ENCODE results near the gene TMEM132D.

The TMEM132D gene

DNA sequence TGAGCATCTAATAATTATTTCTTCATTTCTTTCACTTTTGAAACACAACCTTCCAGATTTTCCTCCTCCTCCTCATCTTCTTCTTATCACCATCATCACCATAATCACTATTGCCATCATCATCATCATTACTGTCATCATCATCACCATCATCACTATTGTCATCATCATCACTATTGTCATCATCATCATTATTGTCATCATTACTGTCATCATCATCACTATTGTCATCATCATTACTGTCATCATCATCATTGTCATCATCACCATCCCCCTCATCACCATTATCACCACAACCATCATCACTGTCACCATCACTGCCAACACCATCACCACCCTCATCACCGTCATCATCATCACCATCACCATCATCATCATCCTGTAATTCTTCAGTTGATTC, 400.0 kb downstream of the TMEM132D start:
- Histone ChIP-seq H3K9ac (ENCODE audit: low read depth, low read length) (no peak overlapping the region), H3K36me3 (ENCODE audit: control insufficient read depth, insufficient read depth, low read length) (no peaks in the 10 kb centered on the region), H3K4me3 (ENCODE audit: low read depth, low read length) (no peak overlapping the region), H3K27me3 (ENCODE audit: control insufficient read depth, insufficient read depth, low read length) (no peaks in the 10 kb centered on the region), H3K9me3 (ENCODE audit: control insufficient read depth, insufficient read depth, low read length) (no peaks in the 10 kb centered on the region), H3K4me1 (ENCODE audit: control insufficient read depth, insufficient read depth, low read length) (no peaks in the 10 kb centered on the region)

DNA sequence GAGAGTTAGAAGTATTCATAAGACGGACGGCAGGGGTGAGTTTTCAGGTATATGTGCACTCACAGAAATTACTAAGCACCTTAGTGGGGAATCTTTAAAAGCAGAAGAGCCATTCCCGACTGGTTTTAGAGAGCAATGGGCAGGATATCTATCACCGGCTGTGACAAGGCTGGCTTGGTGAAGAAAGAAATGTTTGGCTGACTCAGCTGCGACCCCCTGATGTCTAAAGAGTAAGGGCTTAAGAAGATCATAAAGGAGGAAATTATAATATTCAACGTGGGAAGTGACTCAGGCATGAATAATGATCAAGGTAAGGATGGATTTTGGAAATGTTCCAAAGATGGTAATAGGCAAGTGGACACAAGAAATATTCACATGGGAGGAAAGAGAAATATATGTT, 407.6 kb downstream of the TMEM132D start:
- Histone ChIP-seq H3K4me1 (ENCODE audit: control insufficient read depth, insufficient read depth, low read length) (peaks cover 3% of the 10 kb centered on the region), H3K4me3 (ENCODE audit: low read depth, low read length) (no peak overlapping the region), H3K27me3 (ENCODE audit: control insufficient read depth, insufficient read depth, low read length) (no peaks in the 10 kb centered on the region), H3K36me3 (ENCODE audit: control insufficient read depth, insufficient read depth, low read length) (no peaks in the 10 kb centered on the region), H3K9ac (ENCODE audit: low read depth, low read length) (no peak overlapping the region), H3K9me3 (ENCODE audit: control insufficient read depth, insufficient read depth, low read length) (no peaks in the 10 kb centered on the region)

DNA sequence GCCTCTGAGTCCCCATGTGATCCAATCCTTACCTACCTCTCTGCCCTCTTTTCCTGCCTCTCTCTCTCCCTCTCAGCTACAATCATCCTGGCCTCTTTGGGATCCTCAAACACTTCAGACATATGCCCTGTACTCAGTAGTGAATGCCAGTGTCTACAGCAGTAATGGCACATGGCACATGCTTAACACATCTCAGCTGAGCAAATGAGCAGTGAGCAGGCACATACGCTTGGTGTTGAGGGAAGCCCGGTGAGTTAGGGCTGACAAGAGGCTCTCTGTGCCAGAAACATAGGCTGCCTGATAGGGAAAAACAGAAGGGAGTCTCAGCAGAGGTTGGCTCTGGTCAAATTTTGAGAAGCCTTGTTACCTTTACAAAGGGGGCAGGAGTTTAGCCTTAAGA, 409.1 kb downstream of the TMEM132D start:
- no peaks in the 10 kb centered on the region for H3K27me3 ChIP-seq (ENCODE audit: control insufficient read depth, insufficient read depth, low read length)

DNA sequence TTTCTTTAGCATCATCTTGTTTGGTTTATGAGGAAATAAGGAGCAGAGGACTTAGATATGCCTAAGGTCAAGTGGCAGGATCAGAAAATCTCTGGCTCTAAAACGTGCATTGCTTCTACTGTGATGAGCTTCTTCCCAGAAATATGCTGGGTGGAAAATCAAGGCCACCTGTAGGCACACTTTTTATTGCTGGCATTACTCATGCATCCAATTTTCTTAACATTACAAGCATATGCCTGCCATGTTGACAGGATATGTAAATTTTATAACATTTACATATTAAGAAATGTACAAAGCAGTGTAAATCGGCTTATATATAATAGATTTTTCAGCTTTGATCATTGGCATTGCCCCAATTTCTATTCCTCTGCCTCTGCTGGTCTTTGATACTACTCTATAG, 409.6 kb downstream of the TMEM132D start:
- no peaks in the 10 kb centered on the region for H3K36me3 ChIP-seq (ENCODE audit: control insufficient read depth, insufficient read depth, low read length)
- H3K9ac ChIP-seq (ENCODE audit: low read depth, low read length), result no peak overlapping the region
- H3K4me1 ChIP-seq (ENCODE audit: control insufficient read depth, insufficient read depth, low read length), result peaks cover 3% of the 10 kb centered on the region
- no peaks in the 10 kb centered on the region for H3K27me3 ChIP-seq (ENCODE audit: control insufficient read depth, insufficient read depth, low read length)
- H3K4me3 ChIP-seq (ENCODE audit: low read depth, low read length), result no peak overlapping the region
- H3K9me3 ChIP-seq (ENCODE audit: control insufficient read depth, insufficient read depth, low read length), result no peaks in the 10 kb centered on the region

More for the DNA sequence above, 409.1 kb downstream of the TMEM132D start:
- Histone ChIP-seq H3K4me3 (ENCODE audit: low read depth, low read length) (no peak overlapping the region), H3K9me3 (ENCODE audit: control insufficient read depth, insufficient read depth, low read length) (no peaks in the 10 kb centered on the region), H3K36me3 (ENCODE audit: control insufficient read depth, insufficient read depth, low read length) (no peaks in the 10 kb centered on the region), H3K9ac (ENCODE audit: low read depth, low read length) (no peak overlapping the region), H3K4me1 (ENCODE audit: control insufficient read depth, insufficient read depth, low read length) (peaks cover 3% of the 10 kb centered on the region)

DNA sequence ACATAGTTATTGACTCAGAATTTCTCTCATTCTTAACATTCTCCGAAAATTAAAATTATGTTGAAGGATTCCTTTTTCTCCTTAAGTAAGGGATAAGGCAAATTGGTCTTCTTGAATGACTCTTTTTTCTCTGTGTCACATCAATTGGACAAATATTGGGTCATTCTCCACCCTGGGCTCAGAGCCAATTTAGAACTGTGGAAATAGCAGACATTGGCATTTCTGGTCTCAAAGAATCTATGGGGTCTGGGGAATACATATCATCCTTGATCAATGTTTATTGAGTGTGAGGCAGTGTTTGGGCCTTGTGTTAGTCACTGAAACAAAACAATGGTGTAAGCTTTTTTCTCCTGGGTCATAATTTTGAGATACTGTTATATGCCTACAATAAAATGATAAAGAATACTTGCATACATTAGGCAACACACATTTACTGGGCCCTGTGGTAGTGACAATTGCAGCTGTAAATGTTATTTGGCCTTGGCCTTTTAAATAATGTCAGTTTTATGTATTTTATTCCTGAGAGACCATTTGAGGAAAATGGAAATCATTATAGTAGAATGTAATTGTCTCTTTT, 414.6 kb downstream of the TMEM132D start:
- H3K9me3 ChIP-seq (ENCODE audit: control insufficient read depth, insufficient read depth, low read length), result no peaks in the 10 kb centered on the region
- H3K9ac ChIP-seq (ENCODE audit: low read depth, low read length), result no peak overlapping the region
- no peaks in the 10 kb centered on the region for H3K27me3 ChIP-seq (ENCODE audit: control insufficient read depth, insufficient read depth, low read length)
- H3K36me3 ChIP-seq (ENCODE audit: control insufficient read depth, insufficient read depth, low read length), result no peaks in the 10 kb centered on the region
- no peak overlapping the region for H3K4me3 ChIP-seq (ENCODE audit: low read depth, low read length)
- no peaks in the 10 kb centered on the region for H3K4me1 ChIP-seq (ENCODE audit: control insufficient read depth, insufficient read depth, low read length)

DNA sequence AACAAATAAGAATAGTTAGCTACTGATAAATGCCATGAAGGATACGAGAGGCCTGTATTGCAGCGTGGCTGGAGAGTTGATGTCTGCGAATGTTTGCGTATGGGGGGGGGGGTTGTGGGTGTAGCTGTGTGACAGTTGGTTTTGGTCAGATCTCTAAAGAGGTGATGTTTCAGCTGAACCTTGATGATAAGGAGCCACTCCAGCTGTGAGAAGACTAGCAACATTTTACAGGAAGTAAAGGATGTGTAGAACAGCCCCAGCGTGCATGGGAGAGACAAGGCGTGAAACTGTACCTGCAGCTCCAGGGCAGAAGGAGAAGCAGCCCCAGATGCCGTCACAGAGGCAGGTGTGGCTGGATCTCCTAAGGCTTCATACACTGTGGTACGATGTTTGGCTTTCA, 416.9 kb downstream of the TMEM132D start:
- no peak overlapping the region for H3K4me3 ChIP-seq (ENCODE audit: low read depth, low read length)
- no peaks in the 10 kb centered on the region for H3K36me3 ChIP-seq (ENCODE audit: control insufficient read depth, insufficient read depth, low read length)
- H3K27me3 ChIP-seq (ENCODE audit: control insufficient read depth, insufficient read depth, low read length), result no peaks in the 10 kb centered on the region
- no peak overlapping the region for H3K9ac ChIP-seq (ENCODE audit: low read depth, low read length)
- no peaks in the 10 kb centered on the region for H3K9me3 ChIP-seq (ENCODE audit: control insufficient read depth, insufficient read depth, low read length)
- no peaks in the 10 kb centered on the region for H3K4me1 ChIP-seq (ENCODE audit: control insufficient read depth, insufficient read depth, low read length)

DNA sequence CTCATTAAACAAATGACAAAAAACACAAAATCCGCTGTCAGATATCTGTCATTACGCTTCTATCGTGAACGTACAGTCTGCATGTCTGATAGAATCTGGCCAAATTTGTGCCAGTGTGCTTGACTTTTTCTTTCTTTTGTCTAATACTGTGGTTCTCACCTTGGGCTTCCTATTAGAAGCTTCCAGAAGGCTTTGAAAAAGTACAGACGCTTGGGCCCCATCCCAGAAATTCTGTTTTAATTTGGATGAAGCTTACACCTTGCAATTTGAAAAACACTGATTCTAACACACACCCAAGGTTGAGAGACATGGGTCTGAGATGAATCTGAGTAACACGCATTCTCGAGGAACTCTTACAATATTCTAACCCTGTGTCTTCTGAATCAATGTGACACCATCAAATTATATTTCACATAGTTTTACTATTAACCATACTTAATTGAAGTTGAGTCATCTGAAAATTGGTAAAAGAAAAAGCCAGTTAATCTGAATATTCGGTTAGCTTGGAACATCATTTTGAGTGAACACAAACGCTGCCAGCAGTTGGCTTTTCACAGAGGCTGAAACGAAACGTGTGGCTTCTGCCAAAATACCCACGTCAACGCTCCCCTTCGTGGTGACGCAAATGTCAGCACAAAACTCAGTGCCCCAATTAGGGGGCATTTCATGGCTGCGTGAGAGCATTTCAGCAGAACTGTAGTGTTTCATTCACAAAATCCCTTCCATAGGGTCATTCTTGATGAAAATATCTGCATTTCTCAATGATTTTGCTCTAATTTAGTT, 420.5 kb downstream of the TMEM132D start:
- Histone ChIP-seq H3K4me1 (ENCODE audit: control insufficient read depth, insufficient read depth, low read length) (no peaks in the 10 kb centered on the region), H3K9ac (ENCODE audit: low read depth, low read length) (no peak overlapping the region), H3K27me3 (ENCODE audit: control insufficient read depth, insufficient read depth, low read length) (no peaks in the 10 kb centered on the region), H3K9me3 (ENCODE audit: control insufficient read depth, insufficient read depth, low read length) (no peaks in the 10 kb centered on the region), H3K36me3 (ENCODE audit: control insufficient read depth, insufficient read depth, low read length) (no peaks in the 10 kb centered on the region), H3K4me3 (ENCODE audit: low read depth, low read length) (no peak overlapping the region)

DNA sequence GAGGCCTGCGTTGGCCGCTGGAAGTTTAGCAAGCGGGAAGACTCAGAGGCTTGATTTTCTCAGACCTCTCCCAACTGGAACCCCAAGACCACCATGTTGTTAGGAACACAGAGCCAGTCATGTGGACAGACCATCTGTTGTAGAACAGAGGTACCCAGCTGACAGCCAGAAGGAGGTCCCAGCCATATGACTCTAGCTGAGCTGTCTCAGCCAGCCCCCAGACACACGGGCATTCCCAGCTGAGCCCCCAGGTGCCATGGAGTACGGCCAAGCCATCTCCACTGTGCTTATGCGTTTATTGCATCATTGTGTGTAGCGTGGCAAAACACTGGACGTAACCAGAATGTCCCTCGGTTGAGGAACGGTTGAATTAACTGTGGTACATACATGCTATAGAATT, 421.9 kb downstream of the TMEM132D start:
- Histone ChIP-seq H3K36me3 (ENCODE audit: control insufficient read depth, insufficient read depth, low read length) (no peaks in the 10 kb centered on the region), H3K4me1 (ENCODE audit: control insufficient read depth, insufficient read depth, low read length) (no peaks in the 10 kb centered on the region), H3K9me3 (ENCODE audit: control insufficient read depth, insufficient read depth, low read length) (no peaks in the 10 kb centered on the region), H3K27me3 (ENCODE audit: control insufficient read depth, insufficient read depth, low read length) (no peaks in the 10 kb centered on the region), H3K9ac (ENCODE audit: low read depth, low read length) (no peak overlapping the region), H3K4me3 (ENCODE audit: low read depth, low read length) (no peak overlapping the region)

DNA sequence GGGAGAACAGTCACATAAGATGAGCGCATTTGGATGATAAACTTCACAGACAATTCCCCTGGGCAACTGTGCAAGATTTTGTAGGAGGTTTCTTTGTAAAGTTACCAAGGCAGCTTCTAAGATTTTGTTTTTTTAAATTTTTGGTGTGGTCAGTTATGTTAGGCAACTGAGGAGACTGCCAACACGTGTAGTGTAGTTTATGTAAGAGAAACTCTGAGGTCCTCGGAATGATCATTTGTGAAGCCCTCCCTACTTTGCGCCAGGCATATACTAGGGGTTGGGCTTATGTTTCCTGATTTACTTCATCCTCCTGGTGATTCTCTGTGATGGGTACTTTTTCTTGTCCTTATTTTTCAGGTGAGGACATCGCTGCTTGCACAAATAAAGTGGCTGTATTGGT, 433.6 kb downstream of the TMEM132D start:
- Histone ChIP-seq H3K9ac (ENCODE audit: low read depth, low read length) (no peak overlapping the region), H3K4me3 (ENCODE audit: low read depth, low read length) (no peak overlapping the region), H3K36me3 (ENCODE audit: control insufficient read depth, insufficient read depth, low read length) (no peaks in the 10 kb centered on the region)

DNA sequence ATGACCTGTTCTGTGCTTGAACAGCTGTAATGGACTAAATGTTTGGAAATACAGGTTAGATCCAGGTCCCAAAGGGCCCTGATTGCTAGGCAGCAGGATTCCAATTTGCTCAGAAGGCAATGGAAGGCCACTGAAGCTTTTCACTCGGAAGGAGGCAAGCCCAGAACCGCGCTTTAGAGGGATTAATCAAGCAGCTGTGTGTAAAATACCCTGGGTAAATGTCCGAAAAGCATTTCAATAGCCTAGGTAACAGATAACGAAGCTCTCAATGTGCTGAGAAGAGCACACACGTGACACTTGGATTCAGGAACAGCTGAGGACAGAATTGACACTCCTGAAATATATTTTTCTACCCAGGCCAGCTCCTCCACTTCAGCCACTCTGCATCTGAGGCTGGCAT, 436.1 kb downstream of the TMEM132D start:
- Histone ChIP-seq H3K9ac (ENCODE audit: low read depth, low read length) (no peak overlapping the region), H3K27me3 (ENCODE audit: control insufficient read depth, insufficient read depth, low read length) (no peaks in the 10 kb centered on the region), H3K9me3 (ENCODE audit: control insufficient read depth, insufficient read depth, low read length) (no peaks in the 10 kb centered on the region), H3K4me1 (ENCODE audit: control insufficient read depth, insufficient read depth, low read length) (no peaks in the 10 kb centered on the region), H3K4me3 (ENCODE audit: low read depth, low read length) (no peak overlapping the region), H3K36me3 (ENCODE audit: control insufficient read depth, insufficient read depth, low read length) (no peaks in the 10 kb centered on the region)

More for the DNA sequence above, 433.6 kb downstream of the TMEM132D start:
- Histone ChIP-seq H3K27me3 (ENCODE audit: control insufficient read depth, insufficient read depth, low read length) (no peaks in the 10 kb centered on the region), H3K9me3 (ENCODE audit: control insufficient read depth, insufficient read depth, low read length) (no peaks in the 10 kb centered on the region), H3K4me1 (ENCODE audit: control insufficient read depth, insufficient read depth, low read length) (no peaks in the 10 kb centered on the region)

DNA sequence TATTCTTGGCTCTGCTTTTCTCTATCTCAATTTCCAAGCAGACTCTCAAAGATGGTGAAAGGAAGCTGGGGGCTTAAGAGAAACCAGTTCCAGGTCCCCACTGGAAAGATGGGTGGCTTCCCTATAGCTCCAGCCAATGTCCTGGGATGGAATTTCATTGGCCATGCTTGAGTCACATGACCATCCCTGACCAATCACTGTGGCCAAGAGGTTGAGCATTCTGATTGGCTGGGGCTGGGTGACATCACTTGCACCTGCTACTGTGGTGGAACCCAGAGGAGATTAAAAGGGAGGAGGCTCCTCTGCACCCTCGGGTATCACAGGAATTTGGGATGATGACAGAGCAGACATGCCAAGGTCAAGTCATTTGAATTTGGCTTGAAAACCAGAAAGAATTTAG, 436.5 kb downstream of the TMEM132D start:
- no peaks in the 10 kb centered on the region for H3K4me1 ChIP-seq (ENCODE audit: control insufficient read depth, insufficient read depth, low read length)
- no peaks in the 10 kb centered on the region for H3K9me3 ChIP-seq (ENCODE audit: control insufficient read depth, insufficient read depth, low read length)
- no peak overlapping the region for H3K9ac ChIP-seq (ENCODE audit: low read depth, low read length)
- no peak overlapping the region for H3K4me3 ChIP-seq (ENCODE audit: low read depth, low read length)
- no peaks in the 10 kb centered on the region for H3K27me3 ChIP-seq (ENCODE audit: control insufficient read depth, insufficient read depth, low read length)
- no peaks in the 10 kb centered on the region for H3K36me3 ChIP-seq (ENCODE audit: control insufficient read depth, insufficient read depth, low read length)

DNA sequence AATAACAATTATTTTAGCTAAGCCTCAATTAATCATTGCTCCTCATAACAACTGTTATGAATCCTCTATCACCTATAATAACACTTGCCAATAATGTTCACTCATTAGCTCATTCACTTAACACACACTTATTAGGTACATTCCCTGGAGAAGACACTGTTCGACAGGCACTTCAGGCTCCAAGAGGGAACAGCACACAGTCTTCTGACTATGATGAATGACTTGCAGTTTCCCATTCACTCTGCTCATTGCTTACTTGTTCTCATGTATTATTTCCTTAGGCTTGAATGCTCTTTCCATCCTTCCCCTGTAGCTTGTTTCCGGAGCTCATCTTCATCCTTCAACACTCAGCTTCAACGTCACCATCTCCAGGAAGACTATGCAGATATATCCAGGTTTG, 437.3 kb downstream of the TMEM132D start:
- H3K9ac ChIP-seq (ENCODE audit: low read depth, low read length), result no peak overlapping the region
- no peaks in the 10 kb centered on the region for H3K4me1 ChIP-seq (ENCODE audit: control insufficient read depth, insufficient read depth, low read length)
- H3K27me3 ChIP-seq (ENCODE audit: control insufficient read depth, insufficient read depth, low read length), result no peaks in the 10 kb centered on the region
- H3K4me3 ChIP-seq (ENCODE audit: low read depth, low read length), result no peak overlapping the region
- no peaks in the 10 kb centered on the region for H3K9me3 ChIP-seq (ENCODE audit: control insufficient read depth, insufficient read depth, low read length)
- H3K36me3 ChIP-seq (ENCODE audit: control insufficient read depth, insufficient read depth, low read length), result no peaks in the 10 kb centered on the region

Measured in iPS-15b (cell line).